Progenitor cell of endocrine pancreas (in vitro differentiated cells): ENCODE measurements around the gene NDUFA8. TPM values are rescaled to one million over a fixed set of nuclear protein-coding genes. Genes with fewer than 3 reads are reported as not detected.
A peak's percentile ranks its signal among the peaks of the same experiment; 100 is the strongest.

Experiments used
- DNase-seq: peaks from one replicate; pipeline ENCODE4 v3.0.0; 2021; ENCODE audit warnings: low spot score; ENCODE audit not compliant: unreplicated experiment
- H3K27ac Mint-ChIP-seq: 2 replicates; pipeline ENCODE4 v1.8.0; 2021; ENCODE audit warnings: mild to moderate bottlenecking, moderate library complexity, mixed read lengths
- H3K27me3 Mint-ChIP-seq: 2 replicates; pipeline ENCODE4 v1.8.0; 2021; ENCODE audit warnings: mixed read lengths
- H3K36me3 Mint-ChIP-seq: 2 replicates; pipeline ENCODE4 v1.8.0; 2022; ENCODE audit warnings: mixed read lengths; ENCODE audit not compliant: insufficient read depth
- H3K4me1 Mint-ChIP-seq: 2 replicates; pipeline ENCODE4 v1.8.0; 2021; ENCODE audit warnings: low read depth, mixed read lengths
- H3K4me3 Mint-ChIP-seq: 2 replicates; pipeline ENCODE4 v1.8.0; 2021; ENCODE audit warnings: low read depth, mild to moderate bottlenecking, moderate library complexity, mixed read lengths
- H3K9me3 Mint-ChIP-seq: 2 replicates; pipeline ENCODE4 v1.8.0; 2021; ENCODE audit warnings: low read depth, mixed read lengths
- CTCF ChIP-seq: fragments of 200-600 bp; sonication (generic); IDR thresholded peaks from one replicate; pipeline ENCODE4 v1.5.0; 2021; ENCODE audit warnings: antibody characterized with exemption, mild to moderate bottlenecking; ENCODE audit not compliant: unreplicated experiment
- total RNA-seq: library from RNA; stranded (reverse); gene quantifications from 2 replicates; pipeline ENCODE4 v1.2.1, GENCODE V29; 2021

The NDUFA8 gene
- total RNA-seq, 1 donor from 2014 or later = 43.1 TPM

GRCh38 chr9:122145592-122145863 lies 14.1 kb downstream of the NDUFA8 start:
- Mint-ChIP-seq H3K27me3 (no peaks in the 10 kb centered on the region), H3K4me1 (no peaks in the 10 kb centered on the region), H3K36me3 (peaks cover 22% of the 10 kb centered on the region), H3K27ac (no peak overlapping the region), H3K9me3 (no peaks in the 10 kb centered on the region), H3K4me3 (no peak overlapping the region)
- DNase-seq = no peak
- TF ChIP-seq CTCF = no peak

- peak; percentile 19 for TF ChIP-seq CTCF
- no peak overlapping the region for H3K4me3 Mint-ChIP-seq
- H3K9me3 Mint-ChIP-seq = no peaks in the 10 kb centered on the region
- H3K27me3 Mint-ChIP-seq = no peaks in the 10 kb centered on the region
- no peak overlapping the region for H3K27ac Mint-ChIP-seq
- no peaks in the 10 kb centered on the region for H3K4me1 Mint-ChIP-seq
- no peak for DNase-seq
- H3K36me3 Mint-ChIP-seq = peaks cover 22% of the 10 kb centered on the region
These were observed 14.6 kb downstream of the NDUFA8 start for GRCh38 chr9:122144836-122145591.

GRCh38 chr9:122143876-122144405 lies 15.6 kb downstream of the NDUFA8 start:
- Mint-ChIP-seq H3K4me3 (no peak overlapping the region), H3K9me3 (no peaks in the 10 kb centered on the region), H3K36me3 (peaks cover 22% of the 10 kb centered on the region), H3K27me3 (peaks cover 4% of the 10 kb centered on the region), H3K4me1 (no peaks in the 10 kb centered on the region), H3K27ac (no peak overlapping the region)
- DNase-seq = no peak
- no peak for TF ChIP-seq CTCF

- DNase-seq = no peak
- no peak overlapping the region for H3K27ac Mint-ChIP-seq
- TF ChIP-seq CTCF = no peak
- H3K36me3 Mint-ChIP-seq = peaks cover 20% of the 10 kb centered on the region
- H3K4me1 Mint-ChIP-seq = no peaks in the 10 kb centered on the region
- peaks cover 6% of the 10 kb centered on the region for H3K27me3 Mint-ChIP-seq
- H3K9me3 Mint-ChIP-seq = no peaks in the 10 kb centered on the region
- no peak overlapping the region for H3K4me3 Mint-ChIP-seq
These were observed 16.3 kb downstream of the NDUFA8 start for GRCh38 chr9:122143296-122143695.

- peaks cover 15% of the 10 kb centered on the region for H3K27me3 Mint-ChIP-seq
- no peak for TF ChIP-seq CTCF
- H3K27ac Mint-ChIP-seq = no peak overlapping the region
- no peaks in the 10 kb centered on the region for H3K9me3 Mint-ChIP-seq
- H3K4me1 Mint-ChIP-seq = no peaks in the 10 kb centered on the region
- no peak for DNase-seq
- peaks cover 15% of the 10 kb centered on the region for H3K36me3 Mint-ChIP-seq
- no peak overlapping the region for H3K4me3 Mint-ChIP-seq
These were observed 17.9 kb downstream of the NDUFA8 start for GRCh38 chr9:122141671-122142070.
